SKM-1 treated with dmso at 0.1 percent for 144 hours (cell line): Measurements from ENCODE around the gene SYNM.
A peak's percentile ranks its signal among the peaks of the same experiment; 100 is the strongest.
"Not testable (repeated sequence)": the region's sequence is repeated elsewhere in the genome, so short reads cannot be mapped to it uniquely, and the experiment has no call there.

Source experiments
- DNase-seq: peaks from one replicate; lab custom pipeline; 2025; ENCODE audit not compliant: unreplicated experiment; lab: John Stamatoyannopoulos, UW

Gene SYNM

GRCh38 chr15:99103279-99103678 is 1.6 kb upstream of the SYNM start:
- no peak for DNase-seq

GRCh38 chr15:99105514-99106341 is 848 bp downstream of the SYNM start:
- DNase-seq: peak; percentile 47

GRCh38 chr15:99106417-99107220 is 1.7 kb downstream of the SYNM start:
- DNase-seq: no peak

- DNase-seq: no peak
Measured at GRCh38 chr15:99108993-99109392, 4.1 kb downstream of the SYNM start.

GRCh38 chr15:99109555-99110021 is 4.7 kb downstream of the SYNM start:
- no peak for DNase-seq

GRCh38 chr15:99110093-99110492 is 5.2 kb downstream of the SYNM start:
- no peak for DNase-seq

- no peak for DNase-seq
Measured at GRCh38 chr15:99110581-99111320, 5.9 kb downstream of the SYNM start.

GRCh38 chr15:99111641-99112040 is 6.8 kb downstream of the SYNM start:
- not testable (repeated sequence) for DNase-seq

GRCh38 chr15:99113547-99114271 is 8.8 kb downstream of the SYNM start:
- DNase-seq: no peak

GRCh38 chr15:99114511-99115299 is 9.8 kb downstream of the SYNM start:
- DNase-seq: no peak

GRCh38 chr15:99115300-99116215 is 10.7 kb downstream of the SYNM start:
- DNase-seq: no peak

GRCh38 chr15:99117111-99117510 is 12.2 kb downstream of the SYNM start:
- no peak for DNase-seq

GRCh38 chr15:99117563-99118257 is 12.8 kb downstream of the SYNM start:
- DNase-seq: no peak

- no peak for DNase-seq
Measured at GRCh38 chr15:99118258-99118632, 13.4 kb downstream of the SYNM start.

GRCh38 chr15:99118801-99119546 is 14.1 kb downstream of the SYNM start:
- DNase-seq: no peak

- no peak for DNase-seq
Measured at GRCh38 chr15:99120050-99120777, 15.3 kb downstream of the SYNM start.

- DNase-seq: no peak
Measured at GRCh38 chr15:99121207-99121606, 16.3 kb downstream of the SYNM start.
